Stimulated activated CD4-positive, alpha-beta T cell treated with anti-CD3 and anti-CD28 coated beads, TNF-alpha, amount 100 ng/mL, for 48 hours (primary cell): Measurements from ENCODE around the gene MS4A4E.
"Not testable (repeated sequence)": the region's sequence is repeated elsewhere in the genome, so short reads cannot be mapped to it uniquely, and the experiment has no call there.

Experiments used
- DNase-seq, 3 donors: peaks; one replicate each; pipeline ENCODE4 v3.0.0-alpha.2; 2020; ENCODE audit warnings: low read depth in 3 of 3

The MS4A4E gene

DNA sequence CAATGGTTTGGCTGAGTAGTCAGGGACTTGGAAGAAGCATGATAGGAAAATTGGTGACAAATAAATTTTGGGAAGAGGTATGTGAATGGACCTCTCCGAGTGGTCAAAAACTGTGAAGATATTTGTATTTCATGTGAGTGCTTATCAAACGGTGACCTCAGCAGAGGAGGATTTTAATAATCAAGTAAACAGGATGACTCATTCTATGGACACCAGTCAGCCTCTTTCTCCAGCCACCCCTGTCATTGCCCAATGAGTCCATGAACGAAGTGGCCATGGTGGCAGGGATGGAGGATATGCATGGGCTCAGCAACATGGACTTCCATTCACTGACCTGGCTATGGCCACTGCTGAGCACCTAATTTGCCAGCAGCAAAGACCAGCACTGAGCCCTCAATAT lies 21.2 kb downstream of the MS4A4E start:
- no peak for DNase-seq

DNA sequence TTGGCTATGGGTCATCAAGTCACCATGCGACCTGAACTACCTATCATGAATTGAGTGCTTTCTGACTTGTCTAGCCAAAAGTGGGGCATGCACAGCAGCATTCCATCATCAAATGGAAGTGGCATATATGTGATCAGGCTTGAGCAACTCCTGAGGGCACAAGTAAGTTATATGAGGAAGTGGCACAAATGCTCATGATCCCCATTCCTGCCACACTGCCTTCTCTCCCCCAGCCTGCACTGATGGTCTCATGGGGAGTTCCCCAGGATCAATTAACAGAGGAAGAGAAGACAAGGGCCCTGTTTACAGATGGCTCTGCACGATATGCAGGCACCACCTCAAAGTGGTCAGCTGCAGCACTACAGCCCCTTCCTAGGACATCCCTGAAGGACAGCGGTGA lies 21.8 kb downstream of the MS4A4E start:
- no peak for DNase-seq

GRCh38 chr11:60214386-60214785 lies 28.6 kb downstream of the MS4A4E start:
- no peak for DNase-seq

DNA sequence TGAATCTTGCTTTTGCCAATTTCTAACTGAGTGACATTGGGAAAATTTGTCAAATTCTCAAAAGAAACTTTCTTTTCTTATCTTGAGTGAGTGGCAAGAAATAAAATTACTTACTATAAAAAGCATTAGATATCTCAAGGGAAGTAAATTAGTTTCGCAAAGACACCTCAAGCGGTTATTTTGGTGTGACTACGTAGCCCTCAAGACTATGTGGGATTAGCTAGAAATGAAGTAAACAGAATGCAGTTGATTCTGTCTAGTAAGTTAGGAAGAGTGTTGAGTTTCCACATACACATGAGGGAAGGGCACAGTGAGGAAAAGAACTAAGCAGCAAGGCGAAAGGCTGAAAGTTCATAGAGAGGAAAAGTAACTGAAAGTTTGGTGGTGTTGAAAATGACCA lies 31.7 kb downstream of the MS4A4E start:
- DNase-seq: no peak

DNA sequence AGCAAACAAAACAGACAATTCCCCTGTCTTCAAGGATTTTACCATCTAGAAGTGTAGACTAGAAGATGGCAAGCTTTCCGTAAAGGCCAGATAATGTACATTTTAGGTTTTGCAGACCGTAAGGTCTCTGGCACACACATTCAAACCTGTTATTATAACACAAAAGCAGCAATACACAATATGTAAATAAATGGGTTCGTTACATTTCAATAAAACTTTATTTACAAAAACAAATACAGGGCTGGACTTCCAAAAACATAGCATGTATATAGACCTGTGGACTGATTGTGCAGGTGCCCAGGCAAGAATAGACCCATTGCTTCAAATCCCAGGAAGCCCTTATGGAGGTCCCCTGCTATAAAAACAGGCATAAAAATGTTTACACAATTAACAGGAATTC lies 33.0 kb downstream of the MS4A4E start:
- DNase-seq: no peak

- DNase-seq: no peak
Observed at GRCh38 chr11:60208951-60209350, 34.0 kb downstream of the MS4A4E start.

GRCh38 chr11:60208146-60208895 lies 34.6 kb downstream of the MS4A4E start:
- no peak for DNase-seq

GRCh38 chr11:60206616-60207015 lies 36.3 kb downstream of the MS4A4E start:
- peak in 1 of 3 donors; percentile 8 for DNase-seq

DNA sequence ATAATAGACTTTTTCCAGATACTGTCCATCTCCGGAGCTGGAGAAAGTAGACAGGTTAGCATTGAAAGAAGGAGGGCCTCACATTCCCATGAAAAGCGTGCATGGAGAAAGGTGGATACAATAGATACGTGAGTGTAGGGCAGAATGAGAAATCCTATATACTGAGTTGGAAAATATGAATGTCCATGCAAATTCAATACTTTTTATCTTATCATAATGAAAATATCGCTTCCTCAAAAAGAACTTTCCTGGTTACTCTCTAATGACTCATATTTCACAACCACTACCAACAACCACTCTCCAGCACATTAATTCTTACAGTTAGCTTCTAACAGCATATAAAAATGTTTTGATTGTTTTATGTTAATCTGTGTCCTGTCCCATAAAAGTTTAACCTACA lies 38.0 kb downstream of the MS4A4E start:
- no peak for DNase-seq

GRCh38 chr11:60201334-60201733 lies 41.6 kb downstream of the MS4A4E start:
- not testable (repeated sequence) for DNase-seq

GRCh38 chr11:60197442-60197841 lies 45.5 kb downstream of the MS4A4E start:
- DNase-seq: no peak

DNA sequence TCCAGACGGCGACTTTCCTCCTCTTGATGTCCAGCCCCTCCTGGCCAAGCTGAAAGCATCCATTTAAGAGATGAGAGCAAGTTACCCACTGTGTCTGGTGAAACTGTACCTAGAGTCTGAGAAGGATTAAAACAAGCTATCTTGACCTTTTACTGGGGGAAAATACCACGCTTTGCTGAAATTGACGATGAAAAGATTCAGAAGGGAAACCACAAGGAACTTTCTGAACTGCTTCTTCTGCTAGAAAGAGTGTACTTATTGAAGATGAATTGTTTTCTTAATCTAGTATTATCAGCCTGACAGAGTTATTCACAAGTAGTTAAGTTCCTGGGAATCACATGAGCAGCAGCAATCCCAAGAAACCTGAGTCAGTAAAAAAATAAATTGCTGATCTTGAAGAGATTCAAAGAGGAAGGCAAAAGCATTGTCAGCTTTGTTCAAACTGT lies 47.0 kb downstream of the MS4A4E start:
- no peak for DNase-seq

GRCh38 chr11:60194511-60194910 lies 48.4 kb downstream of the MS4A4E start:
- DNase-seq: no peak

- peak; percentile 44 to 60 (median 55) for DNase-seq
Observed at GRCh38 chr11:60193687-60194433, 49.1 kb downstream of the MS4A4E start.

DNA sequence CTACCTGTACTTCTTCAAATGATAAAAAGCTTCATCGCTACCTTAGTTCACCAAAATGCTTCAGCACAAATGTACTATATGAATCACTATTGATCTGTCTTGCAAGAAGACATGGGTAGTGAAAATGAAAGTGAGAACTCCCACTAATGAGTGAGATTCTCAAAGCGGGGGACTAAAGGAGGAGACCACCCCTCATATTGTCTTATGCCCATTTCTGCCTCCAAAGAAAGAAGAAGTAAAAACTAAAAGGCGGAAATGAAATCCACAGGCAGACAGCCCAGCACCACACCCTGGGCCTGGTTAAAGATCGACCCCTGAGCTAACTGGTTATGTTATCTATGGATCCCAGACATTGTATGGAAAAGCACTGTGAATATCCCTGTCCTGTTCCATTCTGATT lies 50.4 kb downstream of the MS4A4E start:
- DNase-seq: not testable (repeated sequence)

- not testable (repeated sequence) for DNase-seq
Observed at GRCh38 chr11:60188481-60188880, 54.5 kb downstream of the MS4A4E start.

DNA sequence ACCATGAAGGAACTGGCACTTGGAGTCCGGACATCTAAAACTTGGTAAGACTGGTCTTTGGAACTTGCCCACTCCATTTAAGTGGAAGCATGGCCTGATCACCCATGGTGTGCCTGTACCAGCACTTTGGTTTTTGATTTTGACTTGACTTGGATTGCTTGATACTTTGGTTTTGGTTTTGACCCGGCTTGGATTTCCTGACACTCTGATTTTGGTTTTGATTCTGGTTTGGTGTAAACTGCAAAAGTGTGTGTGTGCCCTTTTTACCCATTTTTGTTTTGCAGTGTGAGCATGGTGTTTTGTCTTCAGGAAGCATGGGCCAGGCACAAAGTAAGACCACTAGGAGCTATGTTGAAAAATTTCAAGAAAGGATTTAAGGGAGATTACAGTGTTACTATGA lies 56.8 kb downstream of the MS4A4E start:
- not testable (repeated sequence) for DNase-seq

GRCh38 chr11:60185512-60185827 lies 57.5 kb downstream of the MS4A4E start:
- DNase-seq: not testable (repeated sequence)

DNA sequence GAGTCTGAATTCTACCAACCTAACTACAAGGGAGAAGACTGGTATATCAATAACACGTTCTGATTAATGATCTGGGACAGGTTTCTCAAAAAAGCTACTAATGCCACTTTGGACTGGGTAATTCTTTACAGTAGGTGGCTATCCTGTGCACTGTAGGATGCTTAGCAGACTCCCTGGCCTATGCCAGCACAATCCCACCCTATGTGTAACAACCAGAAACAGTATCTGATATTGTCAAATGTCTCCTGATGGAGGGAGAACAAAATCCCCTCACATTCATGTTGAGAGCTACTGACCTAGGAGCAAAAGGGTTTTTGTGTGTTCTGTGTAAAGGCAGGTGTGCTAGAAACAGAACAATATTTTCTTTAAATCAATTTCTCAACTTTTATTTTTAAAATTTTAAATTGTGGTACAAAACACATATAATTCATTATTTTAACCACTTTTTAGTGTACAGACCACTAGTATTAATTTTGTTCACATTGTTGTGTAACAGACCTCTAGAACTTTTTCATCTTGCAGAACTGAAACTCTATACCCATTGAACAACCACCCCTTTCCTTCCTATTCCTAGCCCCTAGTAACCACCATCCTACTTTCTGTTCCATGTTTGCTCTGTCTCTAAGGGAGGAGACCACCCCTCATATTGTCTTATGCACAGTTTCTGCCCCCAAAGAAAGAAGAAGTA lies 58.0 kb downstream of the MS4A4E start:
- no peak for DNase-seq

DNA sequence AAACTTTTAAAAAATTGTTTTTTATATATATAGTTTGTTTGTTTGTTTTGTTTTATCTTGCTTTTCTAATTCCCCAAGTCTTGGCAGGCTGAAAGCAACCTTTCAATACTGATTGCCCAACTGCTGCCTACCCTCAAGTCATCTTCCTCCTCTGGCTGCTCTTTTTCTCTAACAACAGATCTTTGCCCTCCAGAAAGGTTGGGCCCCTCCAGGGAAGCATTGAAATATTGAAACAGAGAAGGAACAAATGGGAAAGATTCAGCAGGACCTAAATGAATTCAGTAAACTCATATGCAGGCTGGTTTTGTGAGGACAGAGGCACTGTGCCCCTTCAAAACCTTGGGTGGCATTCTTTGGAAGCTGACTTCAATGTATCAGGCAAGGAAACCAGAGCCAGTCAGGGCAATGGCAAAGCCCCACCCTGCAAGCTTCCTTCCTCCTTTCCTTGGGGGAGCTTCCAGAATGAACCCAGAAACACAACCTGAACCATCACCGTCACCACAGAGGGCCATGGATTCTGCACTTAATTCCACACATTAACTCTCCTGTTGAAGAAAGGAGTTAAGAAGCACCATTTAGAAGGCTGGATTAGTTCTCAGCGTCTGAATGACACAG lies 59.2 kb downstream of the MS4A4E start:
- DNase-seq: no peak

DNA sequence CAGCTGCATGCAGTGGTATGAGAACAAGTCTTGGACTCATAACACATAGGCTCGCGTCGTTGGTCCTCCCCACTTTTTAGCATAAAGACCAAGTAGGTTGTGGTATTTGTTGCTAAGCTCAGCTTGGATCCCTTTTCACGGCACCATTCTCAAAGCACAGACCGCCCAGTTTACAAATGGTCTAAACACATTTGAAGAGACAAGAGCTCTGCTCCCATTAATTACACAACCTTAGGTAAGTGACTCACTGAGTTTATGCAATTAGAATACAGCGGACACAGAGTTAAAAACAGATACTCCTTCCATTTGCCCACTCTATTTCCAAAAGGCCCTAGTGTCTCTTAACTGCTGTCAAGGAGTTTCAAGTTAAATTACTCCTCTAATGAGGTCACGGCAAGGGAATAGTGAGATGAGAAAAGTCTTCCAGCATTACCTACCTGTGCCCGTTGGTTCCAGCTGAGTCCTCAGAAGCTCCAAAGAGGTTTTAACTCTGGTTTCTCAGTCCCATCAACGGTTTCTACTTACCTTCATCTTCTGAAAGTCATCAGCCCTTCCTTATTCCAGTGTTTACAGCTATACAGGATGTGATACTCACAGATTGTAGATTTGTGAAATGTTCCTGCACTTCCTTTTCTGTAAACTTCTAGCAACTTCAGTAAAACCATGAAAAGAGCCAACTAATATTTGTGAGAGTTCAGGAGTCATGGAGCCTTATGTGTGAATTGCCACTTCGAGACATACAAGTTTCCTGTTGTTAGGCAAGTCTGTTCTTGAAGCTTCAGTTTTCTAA lies 60.2 kb downstream of the MS4A4E start, which contains the start of gene MS4A6A:
MS4A6A (minus strand) TSS at position 543 of the 790 bp plus-strand sequence. CDS start 1,356 bp downstream, outside the sequence.
- DNase-seq: no peak
